A204.1 (cell line): ENCODE results near the gene MLLT1.

Experiments used
- FAIRE-seq: peaks from 2 replicates; lab custom pipeline; 2012; peaks lifted over from hg19 to GRCh38; lab: Jason Lieb, UNC

The MLLT1 gene

DNA sequence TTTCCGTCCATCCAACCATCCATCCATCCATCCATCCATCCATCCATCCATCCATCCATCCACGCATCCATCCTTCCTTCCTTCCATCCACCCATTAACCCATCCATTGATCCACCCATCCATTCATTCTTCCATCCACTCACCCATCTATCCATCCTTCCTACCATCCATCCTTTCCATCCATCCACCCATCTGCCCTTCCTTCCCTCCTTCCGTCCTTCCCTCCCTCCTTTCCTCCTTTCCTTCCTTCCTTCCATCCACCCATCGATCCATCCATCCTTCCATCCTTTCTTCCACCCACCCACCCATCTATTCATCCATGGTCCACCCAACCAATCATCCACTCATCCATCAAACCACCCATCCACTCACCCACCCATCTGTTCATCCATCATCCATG lies 70.1 kb downstream of the MLLT1 start:
- FAIRE-seq = no peak

DNA sequence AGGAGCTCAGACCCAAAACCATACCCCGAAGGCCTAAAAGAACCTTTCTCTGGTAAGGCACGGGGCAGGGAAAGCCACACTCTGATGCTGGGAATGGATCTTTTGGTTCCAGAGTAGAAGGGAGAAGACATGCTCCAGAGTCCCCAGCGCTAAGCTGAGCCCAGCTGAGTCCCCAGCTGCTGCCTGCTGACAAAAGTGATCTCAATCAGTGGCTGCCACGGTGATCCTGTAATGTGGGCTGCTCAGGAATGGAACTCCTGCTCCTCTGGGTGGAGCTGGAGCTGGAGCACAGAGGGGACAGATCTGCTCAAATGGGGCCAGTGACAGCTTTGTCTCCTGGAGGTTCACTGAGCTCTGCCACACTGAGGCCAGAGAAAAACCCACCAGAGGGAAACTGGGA lies 70.5 kb downstream of the MLLT1 start:
- no peak for FAIRE-seq

DNA sequence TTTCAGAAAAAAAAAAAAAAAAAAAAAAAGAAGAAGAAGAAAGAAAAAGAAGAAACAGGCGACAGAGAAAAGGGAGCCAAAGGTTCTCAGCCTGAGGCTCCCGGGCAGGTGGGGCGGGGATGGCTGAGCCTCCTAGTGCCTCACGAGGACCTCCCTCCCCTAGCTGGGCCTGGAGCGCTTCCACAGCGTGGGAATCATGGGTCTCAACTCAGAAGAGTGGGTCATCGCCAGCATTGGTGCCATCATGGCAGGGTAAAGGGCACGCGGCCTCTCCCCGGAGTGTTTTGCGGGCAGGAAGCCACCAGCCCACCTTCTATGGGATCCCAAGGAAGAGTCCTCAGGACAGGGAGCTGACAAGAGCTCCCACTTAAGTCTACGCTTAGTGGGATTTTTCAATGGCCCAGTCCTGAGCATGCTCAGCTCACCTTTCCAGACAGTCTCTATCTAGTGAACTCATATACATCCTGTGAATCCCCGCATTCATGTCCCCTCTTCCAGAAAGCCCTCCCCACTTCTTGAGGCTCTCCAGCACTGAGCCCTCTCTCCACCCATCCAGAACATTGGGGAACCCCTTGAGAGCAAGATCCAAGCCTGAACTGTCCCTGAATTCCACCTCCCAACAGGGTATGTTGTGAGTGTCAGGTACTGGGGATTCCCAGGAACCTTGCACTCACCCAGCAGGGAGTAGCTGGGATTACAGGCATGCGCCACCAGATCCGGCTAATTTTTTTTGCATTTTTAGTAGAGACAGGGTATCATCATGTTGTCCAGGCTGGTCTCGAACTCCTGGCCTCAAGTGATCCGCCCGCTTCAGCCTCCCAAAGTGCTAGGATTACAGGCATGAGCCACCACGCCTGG lies 74.7 kb downstream of the MLLT1 start:
- no peak for FAIRE-seq

GRCh38 chr19:6204212-6204611 lies 75.6 kb downstream of the MLLT1 start:
- no peak for FAIRE-seq

DNA sequence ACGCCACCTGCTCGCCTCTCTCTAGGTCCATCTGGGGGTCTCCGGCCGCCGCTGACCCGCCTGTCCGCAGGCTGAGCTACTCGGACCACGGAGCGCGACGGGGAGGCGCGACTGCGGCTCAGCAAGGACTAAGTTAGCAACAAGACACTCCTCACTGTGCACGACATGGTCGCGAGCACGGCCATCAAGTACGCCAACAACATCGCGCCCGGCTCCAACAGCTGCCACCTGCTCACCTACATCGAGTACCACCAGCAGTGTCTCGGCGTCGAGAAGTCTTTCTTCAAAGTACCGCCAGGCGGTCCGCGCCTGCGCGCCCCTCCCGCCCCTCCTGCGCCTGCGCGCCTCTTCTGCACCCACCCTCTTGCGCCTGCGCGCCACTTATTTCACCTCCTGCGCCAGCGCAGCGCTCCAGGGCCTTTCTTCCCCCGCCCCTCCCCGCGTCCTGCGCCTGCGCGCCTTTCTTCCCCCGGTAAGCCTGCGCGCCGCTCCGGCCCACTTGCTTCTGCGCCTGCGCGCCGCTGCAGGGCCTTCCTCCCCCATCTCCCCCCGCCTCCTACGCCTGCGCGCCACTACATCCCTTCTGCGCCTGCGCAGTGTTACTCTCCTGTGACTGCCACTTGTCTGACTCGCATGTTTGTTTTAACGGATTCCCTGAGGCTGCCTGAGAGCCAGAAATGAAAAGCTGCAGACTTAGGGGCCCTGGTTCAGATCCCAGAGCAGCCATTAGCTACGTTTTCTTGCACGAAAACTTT lies 80.4 kb downstream of the MLLT1 start:
- FAIRE-seq = peak; percentile 88

DNA sequence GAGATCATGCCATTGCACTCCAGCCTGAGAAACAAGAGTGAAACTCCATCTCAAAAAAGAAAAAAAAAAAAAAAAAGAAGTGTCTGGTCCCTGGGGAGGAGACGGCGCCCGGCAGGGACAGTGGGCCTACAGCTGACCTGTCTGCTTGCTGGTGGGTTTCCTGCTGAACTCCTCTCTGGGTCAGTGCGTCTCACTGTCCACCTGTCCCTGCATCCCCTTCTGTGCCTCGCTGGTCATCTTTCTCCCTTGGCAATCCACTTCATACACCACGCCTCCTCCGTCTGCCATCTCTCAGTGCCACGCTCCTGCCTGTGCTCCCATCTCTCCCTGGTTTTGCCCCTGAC lies 80.9 kb downstream of the MLLT1 start:
- FAIRE-seq = no peak

DNA sequence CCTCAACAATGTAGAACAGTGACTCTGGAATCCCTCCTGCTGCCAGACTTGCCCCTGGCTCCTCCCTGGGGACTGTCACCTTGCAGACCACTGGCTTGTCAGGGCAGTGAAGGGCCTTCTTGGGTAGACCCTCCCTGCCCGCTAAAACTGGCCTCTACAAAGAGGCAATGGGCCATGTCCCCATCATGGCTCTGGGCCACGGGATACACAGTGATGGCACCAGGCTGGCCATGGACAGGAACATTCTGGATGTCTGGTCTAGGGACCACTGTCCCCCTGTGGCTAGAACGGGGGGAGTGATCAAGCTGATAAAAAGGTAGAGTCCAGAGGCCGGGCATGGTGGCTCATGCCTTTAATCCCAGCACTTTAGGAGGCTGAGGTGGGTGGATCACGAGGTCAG lies 83.4 kb downstream of the MLLT1 start:
- FAIRE-seq = no peak

DNA sequence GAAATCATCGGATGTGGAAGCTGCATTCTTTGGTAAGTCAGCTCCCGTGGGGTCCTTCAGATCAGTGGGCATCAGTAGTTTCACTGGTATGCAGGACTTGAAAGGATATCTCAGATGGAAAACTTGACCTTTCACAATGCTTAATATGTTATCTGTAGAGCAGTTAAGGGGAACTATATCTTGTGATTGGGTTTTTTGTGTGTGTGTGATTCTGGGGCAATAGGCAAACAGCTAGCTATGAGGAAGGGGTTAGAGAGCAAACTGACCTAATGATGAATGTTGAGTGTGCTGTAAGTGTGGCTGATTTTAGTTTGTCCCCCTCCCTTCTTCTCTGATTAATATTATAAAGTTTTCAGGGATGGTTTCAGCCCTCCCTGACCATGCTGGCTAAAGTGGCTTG lies 91.0 kb downstream of the MLLT1 start:
- no peak for FAIRE-seq

- FAIRE-seq = no peak
These were observed 92.4 kb downstream of the MLLT1 start for GRCh38 chr19:6187374-6187773.

- FAIRE-seq = no peak
These were observed 93.6 kb downstream of the MLLT1 start for GRCh38 chr19:6185835-6186834.

GRCh38 chr19:6185093-6185834 lies 94.5 kb downstream of the MLLT1 start:
- FAIRE-seq = no peak

DNA sequence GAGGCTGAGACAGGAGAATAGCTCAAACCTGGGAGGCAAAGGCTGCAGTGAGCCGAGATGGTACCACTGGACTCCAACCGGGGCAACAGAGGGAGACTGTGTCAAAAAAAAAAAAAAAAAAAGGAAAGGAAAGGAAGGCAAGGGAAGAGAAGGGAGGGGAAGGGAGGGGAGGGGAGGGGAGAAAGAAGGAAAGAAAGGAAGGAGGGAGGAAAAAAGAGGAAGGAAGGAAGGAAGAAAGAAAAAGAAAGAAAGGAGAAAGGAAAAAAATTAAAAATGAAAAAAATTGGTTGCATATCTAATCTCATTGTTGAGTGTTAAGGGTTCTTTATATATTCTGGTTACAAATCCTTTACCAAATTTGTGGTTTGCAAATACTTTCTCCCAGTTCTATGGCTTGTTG lies 98.7 kb downstream of the MLLT1 start:
- FAIRE-seq = no peak

DNA sequence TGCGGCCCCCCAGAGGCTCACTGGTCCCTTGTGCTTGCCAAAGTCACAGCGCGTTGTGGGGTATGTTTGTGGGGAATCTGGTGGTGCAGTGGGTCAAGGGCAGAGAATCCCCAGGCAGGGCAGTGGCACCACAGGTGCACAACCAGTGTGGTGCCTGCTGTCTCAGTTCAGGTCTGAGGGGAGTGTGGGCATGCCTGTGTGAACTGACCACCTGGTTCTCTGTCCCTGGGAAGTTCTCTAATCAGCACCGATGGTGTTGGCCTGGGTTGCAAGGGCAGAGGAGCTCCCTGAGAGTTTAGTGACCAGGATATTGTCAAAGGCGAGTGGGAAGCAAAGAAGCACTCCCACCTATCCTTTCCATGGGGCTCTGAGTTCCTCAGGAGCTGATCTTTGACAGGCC lies 106.6 kb downstream of the MLLT1 start:
- FAIRE-seq = no peak

GRCh38 chr19:6172074-6172863 lies 107.5 kb downstream of the MLLT1 start:
- FAIRE-seq = no peak

GRCh38 chr19:6167115-6167514 lies 112.7 kb downstream of the MLLT1 start:
- no peak for FAIRE-seq

DNA sequence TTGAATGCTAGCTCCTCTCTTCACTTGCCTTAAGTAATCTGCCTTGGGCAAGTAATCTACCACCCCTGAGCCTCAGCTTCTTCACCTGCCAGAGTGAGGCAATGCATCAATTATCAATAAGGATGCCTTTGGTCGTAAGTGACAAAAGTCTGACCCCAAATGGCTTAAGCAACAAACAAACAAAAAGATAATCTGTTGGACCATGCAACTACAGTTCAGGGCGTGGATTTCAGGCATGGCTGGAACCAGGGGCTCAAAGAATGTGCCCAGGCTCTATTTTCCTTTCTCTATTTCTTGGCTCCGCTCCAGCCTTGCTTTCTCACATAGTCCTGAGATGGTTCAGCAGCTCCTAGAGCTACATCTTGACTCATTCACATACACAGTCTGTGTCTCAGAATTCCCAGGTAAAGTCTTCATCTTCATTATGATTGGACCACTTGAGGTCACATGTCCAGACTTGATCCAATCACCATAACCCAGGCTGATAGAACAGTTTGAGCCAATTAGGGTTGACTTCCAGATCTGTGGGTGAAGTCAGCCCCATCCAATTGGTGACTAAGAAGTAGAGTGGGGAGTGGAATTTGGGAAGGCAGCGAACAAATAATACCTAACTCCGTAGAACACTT lies 114.8 kb downstream of the MLLT1 start:
- FAIRE-seq = no peak

DNA sequence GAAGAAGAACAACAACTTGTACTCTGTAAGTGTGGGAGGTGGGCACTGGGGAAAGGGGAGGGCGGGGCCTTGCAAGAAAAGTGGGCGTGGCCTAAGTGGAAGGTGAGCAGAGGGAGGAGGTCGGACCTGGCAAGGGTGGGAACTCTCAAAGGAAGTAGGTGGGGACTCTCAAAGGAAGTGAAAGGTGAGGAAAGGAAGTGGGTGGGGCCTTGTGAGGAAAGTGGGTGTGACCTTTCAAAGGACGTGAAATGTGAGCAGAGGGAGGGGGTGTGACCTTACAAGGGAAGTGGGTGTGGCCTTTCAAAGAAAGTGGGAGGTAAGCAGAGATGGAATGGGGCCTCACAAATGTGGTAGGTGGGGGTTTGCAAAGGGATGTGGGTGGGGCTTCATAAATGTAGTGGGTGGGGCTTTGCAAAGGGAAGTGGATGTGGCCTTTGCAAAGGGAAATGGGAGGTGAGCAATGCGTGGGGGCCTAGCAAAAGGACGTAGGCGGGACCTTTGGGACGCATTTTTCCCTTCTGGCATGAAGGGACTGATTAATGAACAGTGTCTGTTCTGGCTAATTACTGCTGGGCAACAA lies 118.4 kb downstream of the MLLT1 start:
- no peak for FAIRE-seq
